Pancreas (tissue), 10 donors: ENCODE data around the gene MARS1. TPM values are rescaled to one million over a fixed set of nuclear protein-coding genes. Genes with fewer than 3 reads are reported as not detected.
"Not testable (repeated sequence)": the region's sequence is repeated elsewhere in the genome, so short reads cannot be mapped to it uniquely, and the experiment has no call there.

Experiments
- ATAC-seq, 4 donors: fragments of 200-7000 bp; cut with Tn5 transposase; one replicate each; pipeline versions ENCODE4 v1.8.0 to v1.9.1; 2020; ENCODE audit warnings: mild to moderate bottlenecking in 4 of 4, moderate library complexity in 4 of 4
- DNase-seq, 6 donors: peaks; one replicate each; pipeline ENCODE4 v3.0.0-alpha.2; 2020
- FAIRE-seq: peaks from 2 replicates; lab custom pipeline; 2012; peaks lifted over from hg19 to GRCh38; lab: Jason Lieb, UNC
- H3K27ac ChIP-seq, 4 donors: fragments of 200-600 bp; sonication (generic); 1 replicate in 3 of 4; 2 replicates in 1 of 4; pipeline versions ENCODE4 v1.5.0 to v1.8.0; 2020
- H3K27me3 ChIP-seq, 4 donors: fragments of 200-600 bp; one replicate each; pipeline ENCODE4 v1.8.0; 2021
- H3K36me3 ChIP-seq, 3 donors: fragments of 200-600 bp; sonication (generic) in 1 of 3; one replicate each; pipeline versions ENCODE4 v1.5.0 to v1.8.0; 2020 to 2021
- H3K4me1 ChIP-seq, 3 donors: fragments of 200-600 bp; one replicate each; pipeline ENCODE4 v1.8.0; 2021
- H3K4me3 ChIP-seq, 4 donors: fragments of 200-600 bp; sonication (generic) in 2 of 4; one replicate each; pipeline versions ENCODE4 v1.5.0 to v1.8.0; 2020 to 2021
- H3K9me3 ChIP-seq, 4 donors: fragments of 200-600 bp; one replicate each; pipeline ENCODE4 v1.8.0; 2021
- CTCF ChIP-seq, 4 donors: fragments of 200-600 bp; sonication (generic) in 3 of 4; IDR thresholded peaks; one replicate each; pipeline versions ENCODE4 v1.5.0 to v1.8.0; 2021; ENCODE audit warnings: antibody characterized with exemption in 4 of 4
- WGBS, 2 donors: extraction: QIAGEN DNeasy Blood & Tissue Kit; methylation state at CpG; one replicate each; pipeline ENCODE4 v1.1.7; 2013; 5-methylcytosine and 5-hydroxymethylcytosine counted together
- intact Hi-C, 3 donors: fragments of 100-400 bp; cut with DNase I; formaldehyde crosslinking; loops; one replicate each; pipeline versions ENCODE4 v1.11.1 to v1.14.2; 2022
- microRNA-seq, 2 donors: library from miRNA; unstranded; fragments of <30 nt; microRNA quantifications; one replicate each; pipeline versions ENCODE4 to v1.1.0, GENCODE V29; 2019 to 2020
- polyA plus RNA-seq, 2 donors: library from polyadenylated mRNA; stranded (reverse); fragments of 200-250 nt; gene quantifications; one replicate each; pipeline ENCODE4 v1.2.3, GENCODE V29; 2013
- total RNA-seq, 6 donors: library from RNA; stranded (reverse); fragmentation: NEBNext Ultra II Directional in 4 of 6; extraction: Animal tissue kit (Norgen Biotek cat#: 25700) in 4 of 6; gene quantifications; one replicate each; pipeline versions ENCODE4 v1.2.1 to v1.2.4, GENCODE V29; 2021 to 2023
- donor health status: healthy with polysubstance abuse.
- donor health status: DM: no; HTN: no; CAD: no; lungs with moderate emphysema.
- donor health status: DM: no; HTN: no; CAD: no.
- donor health status: control.
- donor health status: control.
- donor health status: Bipolar disorder and iron deficiency.
- donor health status: DM: yes; HTN: yes; CAD: no.
- donor health status: DM: no; HTN: no; CAD: no.
- donor health status: DM: no; HTN: no; CAD: no.
- donor health status: DM: yes; HTN: yes; CAD: no.

MARS1 gene
- total and polyA plus RNA-seq, 8 donors: 33.4 to 210 (median 88.8) TPM

- 91 to 100% methylated on average over 2 of the region's 2 CpGs for WGBS, 2 donors
Observed at GRCh38 chr12:57560516-57560915, 72.6 kb downstream of the MARS1 start.

GRCh38 chr12:57561117-57561516 lies 73.2 kb downstream of the MARS1 start:
- H3K4me3 ChIP-seq, FAIRE-seq, H3K4me1 ChIP-seq, H3K27me3 ChIP-seq, DNase-seq, ATAC-seq, H3K9me3 ChIP-seq, intact Hi-C loops, H3K36me3 ChIP-seq, H3K27ac ChIP-seq: not testable (repeated sequence)
- 78 to 84% methylated on average over 1 of the region's 1 CpG for WGBS, 2 donors

More at GRCh38 chr12:57560516-57560915, 72.6 kb downstream of the MARS1 start:
- Histone ChIP-seq H3K4me3 (no peak overlapping the region), H3K9me3 (no peaks in the 10 kb centered on the region), H3K4me1 (no peaks in the 10 kb centered on the region), H3K36me3 (no peaks in the 10 kb centered on the region), H3K27ac (no peak overlapping the region), H3K27me3 (no peaks in the 10 kb centered on the region)
- FAIRE-seq (no peak), ATAC-seq (no peak), DNase-seq (no peak)
- TF ChIP-seq CTCF (IDR thresholded peaks at IDR 0.05): no peak
- intact Hi-C loops: no loop called here

- Histone ChIP-seq H3K27ac (no peak overlapping the region), H3K4me1 (no peaks in the 10 kb centered on the region), H3K36me3 (no peaks in the 10 kb centered on the region), H3K9me3 (no peaks in the 10 kb centered on the region), H3K27me3 (no peaks in the 10 kb centered on the region), H3K4me3 (no peak overlapping the region)
- DNase-seq (no peak), ATAC-seq (no peak), FAIRE-seq (no peak)
- intact Hi-C loops: no loop called here
- no peak for TF ChIP-seq CTCF (IDR thresholded peaks at IDR 0.05)
- 50 to 52% methylated on average over 4 of the region's 4 CpGs for WGBS, 2 donors
Observed at GRCh38 chr12:57563358-57563757, 75.5 kb downstream of the MARS1 start.

GRCh38 chr12:57564178-57564740 lies 76.4 kb downstream of the MARS1 start:
- DNase-seq: no peak
- no peak for FAIRE-seq
- no peaks in the 10 kb centered on the region for H3K9me3 ChIP-seq
- no peaks in the 10 kb centered on the region for H3K27me3 ChIP-seq
- no peak overlapping the region for H3K4me3 ChIP-seq
- H3K27ac ChIP-seq: no peak overlapping the region
- intact Hi-C loops: no loop called here
- 73 to 76% methylated on average over 7 of the region's 7 CpGs for WGBS, 2 donors
- ATAC-seq: no peak
- H3K4me1 ChIP-seq: no peaks in the 10 kb centered on the region
- H3K36me3 ChIP-seq: no peaks in the 10 kb centered on the region
- TF ChIP-seq CTCF (IDR thresholded peaks at IDR 0.05): no peak

Small RNA genes lying within 50 kb of the gene (microRNA-seq; reads per million reads assigned to microRNA genes)
- gene MIR616 (0.77 to 2.4 reads per million in 2 donors), gene MIR6758 (0 reads per million in 2 donors)

Other genes starting within 250 kb of the MARS1 start
- 1 to 10 TPM in 2 of 6 donors, under 1 TPM in 4; 0.46 to 2.1 (median 0.76) TPM for gene STAC3, start 236.9 kb upstream of the MARS1 start, total RNA-seq
- gene STAC3, start 236.9 kb upstream of the MARS1 start, polyA plus RNA-seq: 1 to 10 TPM; 2.5 to 3.0 TPM
- 10 to 100 TPM; 22.9 to 39.8 (median 25.5) TPM for gene R3HDM2, start 57.0 kb upstream of the MARS1 start, total RNA-seq
- gene R3HDM2, start 57.0 kb upstream of the MARS1 start, polyA plus RNA-seq: 10 to 100 TPM; 14.5 to 16.8 TPM
- under 1 TPM in 2 of 6 donors, not detected in 4; 0.09 TPM for gene INHBC, start 53.3 kb upstream of the MARS1 start, total RNA-seq
- gene INHBC, start 53.3 kb upstream of the MARS1 start, polyA plus RNA-seq: not detected
- 10 to 100 TPM in 1 of 6 donors, under 1 TPM in 1, not detected in 4; 0.24 to 17.8 TPM for gene INHBE, start 32.8 kb upstream of the MARS1 start, total RNA-seq
- under 1 TPM in 1 of 2 donors, not detected in 1; 0.05 TPM for gene INHBE, start 32.8 kb upstream of the MARS1 start, polyA plus RNA-seq
- 1 to 10 TPM in 1 of 6 donors, under 1 TPM in 3, not detected in 2; 0.06 to 2.2 (median 0.79) TPM for gene GLI1, start 28.3 kb upstream of the MARS1 start, total RNA-seq
- under 1 TPM; 0.19 TPM for gene GLI1, start 28.3 kb upstream of the MARS1 start, polyA plus RNA-seq
- 10 to 100 TPM in 1 of 6 donors, 1 to 10 TPM in 3, under 1 TPM in 2; 0.39 to 11.7 (median 3.6) TPM for gene ARHGAP9, start 8.2 kb upstream of the MARS1 start, total RNA-seq
- 1 to 10 TPM; 6.2 to 6.5 TPM for gene ARHGAP9, start 8.2 kb upstream of the MARS1 start, polyA plus RNA-seq
- 10 to 100 TPM in 2 of 6 donors, 1 to 10 TPM in 4; 8.5 to 45.9 (median 9.0) TPM for gene DDIT3, start 32.4 kb downstream of the MARS1 start, total RNA-seq
- 10 to 100 TPM; 27.5 to 52.7 TPM for gene DDIT3, start 32.4 kb downstream of the MARS1 start, polyA plus RNA-seq
- 10 to 100 TPM; 37.4 to 66.1 (median 46.1) TPM for gene MBD6, start 34.8 kb downstream of the MARS1 start, total RNA-seq
- 10 to 100 TPM; 62.9 to 87.1 TPM for gene MBD6, start 34.8 kb downstream of the MARS1 start, polyA plus RNA-seq
- 10 to 100 TPM; 54.9 to 66.2 (median 63.5) TPM for gene DCTN2, start 59.1 kb downstream of the MARS1 start, total RNA-seq
- gene DCTN2, start 59.1 kb downstream of the MARS1 start, polyA plus RNA-seq: 100 to 1,000 TPM in 1 of 2 donors, 10 to 100 TPM in 1; 73.7 to 117 TPM
- under 1 TPM; 0.25 to 0.95 (median 0.47) TPM for gene KIF5A, start 62.0 kb downstream of the MARS1 start, total RNA-seq
- 1 to 10 TPM in 1 of 2 donors, under 1 TPM in 1; 0.76 to 2.9 TPM for gene KIF5A, start 62.0 kb downstream of the MARS1 start, polyA plus RNA-seq
- gene PIP4K2C, start 103.1 kb downstream of the MARS1 start, total RNA-seq: 10 to 100 TPM; 11.3 to 17.0 (median 15.4) TPM
- 10 to 100 TPM in 1 of 2 donors, 1 to 10 TPM in 1; 5.3 to 15.9 TPM for gene PIP4K2C, start 103.1 kb downstream of the MARS1 start, polyA plus RNA-seq
- gene DTX3, start 116.8 kb downstream of the MARS1 start, total RNA-seq: 10 to 100 TPM in 4 of 6 donors, 1 to 10 TPM in 2; 9.0 to 22.9 (median 12.1) TPM
- gene DTX3, start 116.8 kb downstream of the MARS1 start, polyA plus RNA-seq: 10 to 100 TPM; 36.6 to 71.7 TPM
- gene ARHGEF25, start 123.4 kb downstream of the MARS1 start, total RNA-seq: 1 to 10 TPM; 1.8 to 7.0 (median 3.3) TPM
- gene ARHGEF25, start 123.4 kb downstream of the MARS1 start, polyA plus RNA-seq: 10 to 100 TPM; 16.5 to 22.1 TPM
- under 1 TPM in 5 of 6 donors, not detected in 1; 0.04 to 0.78 (median 0.24) TPM for gene B4GALNT1, start 145.1 kb downstream of the MARS1 start, total RNA-seq
- 1 to 10 TPM in 1 of 2 donors, under 1 TPM in 1; 0.61 to 1.1 TPM for gene B4GALNT1, start 145.1 kb downstream of the MARS1 start, polyA plus RNA-seq
- 100 to 1,000 TPM; 177 to 254 (median 196) TPM for gene OS9, start 206.1 kb downstream of the MARS1 start, total RNA-seq
- gene OS9, start 206.1 kb downstream of the MARS1 start, polyA plus RNA-seq: 100 to 1,000 TPM; 177 to 192 TPM